Neural crest cell (in vitro differentiated cells): ENCODE data around the gene UFSP1. TPM values are rescaled to one million over a fixed set of nuclear protein-coding genes. Genes with fewer than 3 reads are reported as not detected.

ENCODE experiments used
- DNase-seq: peaks from one replicate; pipeline ENCODE4 v3.0.0; 2021; ENCODE audit warnings: low read depth, mixed read lengths, low spot score
- H3K27ac Mint-ChIP-seq: one replicate; pipeline ENCODE4 v1.8.0; 2021; ENCODE audit warnings: mild to moderate bottlenecking, mixed read lengths; ENCODE audit not compliant: unreplicated experiment
- H3K27me3 Mint-ChIP-seq: 2 replicates; pipeline ENCODE4 v1.8.0; 2021; ENCODE audit warnings: low read depth, mild to moderate bottlenecking, mixed read lengths
- H3K36me3 Mint-ChIP-seq: 2 replicates; pipeline ENCODE4 v1.8.0; 2021; ENCODE audit warnings: low read depth, mild to moderate bottlenecking, mixed read lengths
- H3K4me1 Mint-ChIP-seq: 2 replicates; pipeline ENCODE4 v1.8.0; 2021; ENCODE audit warnings: mixed read lengths
- H3K4me3 Mint-ChIP-seq: one replicate; pipeline ENCODE4 v1.8.0; 2021; ENCODE audit warnings: mild to moderate bottlenecking, mixed read lengths
- H3K9me3 Mint-ChIP-seq: 2 replicates; pipeline ENCODE4 v1.8.0; 2021; ENCODE audit warnings: mixed read lengths
- CTCF ChIP-seq: fragments of 200-600 bp; sonication (generic); conservative IDR thresholded peaks from 2 replicates; pipeline ENCODE4 v1.5.0; 2021; ENCODE audit warnings: antibody characterized with exemption, mild to moderate bottlenecking
- total RNA-seq: library from RNA; stranded (reverse); gene quantifications from 2 replicates; pipeline ENCODE4 v1.2.1, GENCODE V29; 2021

The UFSP1 gene
- total RNA-seq, 1 donor from 2014 or later = 4.6 TPM

- Mint-ChIP-seq H3K27ac (no peak overlapping the region), H3K4me3 (peak overlapping the region; percentile 90), H3K4me1 (peaks cover 44% of the 10 kb centered on the region), H3K9me3 (no peaks in the 10 kb centered on the region), H3K36me3 (peaks cover 28% of the 10 kb centered on the region), H3K27me3 (peaks cover 16% of the 10 kb centered on the region)
- no peak for TF ChIP-seq CTCF
- no peak for DNase-seq
Measured at GRCh38 chr7:100887516-100888290, 1.8 kb downstream of the UFSP1 start.

- Mint-ChIP-seq H3K4me3 (peak overlapping the region; percentile 90), H3K27me3 (peaks cover 13% of the 10 kb centered on the region), H3K4me1 (peaks cover 42% of the 10 kb centered on the region), H3K9me3 (no peaks in the 10 kb centered on the region), H3K36me3 (peaks cover 28% of the 10 kb centered on the region), H3K27ac (no peak overlapping the region)
- no peak for TF ChIP-seq CTCF
- no peak for DNase-seq
Measured at GRCh38 chr7:100886936-100887515, 2.5 kb downstream of the UFSP1 start.

DNA sequence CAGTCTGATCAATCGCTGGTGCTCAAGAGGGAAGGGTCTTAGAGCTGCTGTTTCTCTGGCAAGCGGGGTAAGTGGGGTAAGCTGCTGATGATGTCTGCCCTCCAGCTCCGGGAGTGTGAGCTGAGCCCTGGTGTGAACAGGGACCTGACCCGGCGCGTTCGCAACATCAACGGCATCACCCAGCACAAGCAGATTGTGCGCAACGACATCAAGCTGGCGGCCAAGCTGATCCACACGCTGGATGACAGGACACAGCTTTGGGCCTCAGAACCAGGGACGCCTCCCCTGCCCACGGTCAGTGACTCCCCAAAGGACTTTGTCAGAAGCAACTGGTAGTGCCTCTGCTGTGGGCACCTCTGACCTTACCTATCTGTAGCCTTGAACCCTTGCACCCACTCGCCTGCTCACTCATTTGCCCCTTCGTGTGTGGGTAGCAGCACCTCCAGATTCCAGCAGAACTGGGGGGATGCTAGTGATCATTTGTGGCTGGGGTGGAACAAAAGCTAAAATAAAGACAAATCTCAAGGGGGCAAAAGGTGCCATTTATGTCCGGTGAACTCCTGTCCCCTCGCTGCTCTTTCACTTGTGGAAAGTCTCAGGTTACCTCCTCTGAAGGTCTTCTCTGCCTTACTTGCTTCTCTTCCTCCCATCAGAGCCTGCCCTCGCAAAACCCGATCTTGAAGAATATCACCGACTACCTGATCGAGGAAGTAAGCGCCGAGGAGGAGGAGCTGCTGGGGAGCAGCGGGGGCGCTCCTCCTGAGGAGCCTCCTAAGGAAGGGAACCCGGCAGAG is 3.2 kb downstream of the UFSP1 start:
- Mint-ChIP-seq H3K4me1 (peaks cover 35% of the 10 kb centered on the region), H3K36me3 (peaks cover 28% of the 10 kb centered on the region), H3K27me3 (peaks cover 6% of the 10 kb centered on the region), H3K9me3 (no peaks in the 10 kb centered on the region), H3K27ac (no peak overlapping the region), H3K4me3 (peak overlapping the region; percentile 90)
- no peak for TF ChIP-seq CTCF
- DNase-seq = no peak

DNA sequence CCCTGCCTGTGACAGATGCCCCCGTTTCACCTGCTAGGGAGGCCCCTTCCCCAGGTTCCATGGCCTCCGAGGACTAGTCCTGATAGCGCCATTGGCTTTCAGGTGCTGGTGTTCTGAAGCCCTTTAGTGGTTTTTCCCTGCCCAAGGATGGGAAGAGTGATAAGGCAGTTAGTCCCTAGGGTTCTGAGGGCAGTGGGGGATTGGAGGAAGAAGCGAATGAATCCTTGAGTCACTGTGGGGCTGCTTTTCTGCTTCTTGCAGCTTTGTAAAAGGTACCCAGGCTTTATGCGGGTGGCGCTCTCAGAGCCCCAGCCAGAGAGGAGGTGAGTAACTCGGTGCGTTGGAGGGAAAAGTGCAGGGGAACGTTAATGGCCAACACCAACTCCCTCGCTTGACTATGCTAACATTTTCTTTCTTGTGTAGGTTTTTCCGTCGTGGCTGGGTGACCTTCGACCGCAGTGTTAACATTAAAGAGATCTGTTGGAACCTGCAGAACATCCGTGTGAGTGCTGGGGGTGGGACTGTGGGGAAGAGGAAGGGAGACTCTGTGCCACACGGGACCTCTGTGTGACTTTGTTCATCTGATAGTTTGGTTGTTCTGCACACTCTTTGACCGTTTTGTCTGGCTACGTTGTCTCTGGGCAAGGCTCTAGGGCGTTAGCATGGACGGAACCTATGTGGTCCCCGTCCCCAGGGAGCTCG is 3.9 kb downstream of the UFSP1 start:
- Mint-ChIP-seq H3K36me3 (peaks cover 30% of the 10 kb centered on the region), H3K4me1 (peaks cover 32% of the 10 kb centered on the region), H3K27me3 (peaks cover 5% of the 10 kb centered on the region), H3K9me3 (no peaks in the 10 kb centered on the region), H3K4me3 (peak overlapping the region; percentile 69), H3K27ac (no peak overlapping the region)
- no peak for TF ChIP-seq CTCF
- no peak for DNase-seq

DNA sequence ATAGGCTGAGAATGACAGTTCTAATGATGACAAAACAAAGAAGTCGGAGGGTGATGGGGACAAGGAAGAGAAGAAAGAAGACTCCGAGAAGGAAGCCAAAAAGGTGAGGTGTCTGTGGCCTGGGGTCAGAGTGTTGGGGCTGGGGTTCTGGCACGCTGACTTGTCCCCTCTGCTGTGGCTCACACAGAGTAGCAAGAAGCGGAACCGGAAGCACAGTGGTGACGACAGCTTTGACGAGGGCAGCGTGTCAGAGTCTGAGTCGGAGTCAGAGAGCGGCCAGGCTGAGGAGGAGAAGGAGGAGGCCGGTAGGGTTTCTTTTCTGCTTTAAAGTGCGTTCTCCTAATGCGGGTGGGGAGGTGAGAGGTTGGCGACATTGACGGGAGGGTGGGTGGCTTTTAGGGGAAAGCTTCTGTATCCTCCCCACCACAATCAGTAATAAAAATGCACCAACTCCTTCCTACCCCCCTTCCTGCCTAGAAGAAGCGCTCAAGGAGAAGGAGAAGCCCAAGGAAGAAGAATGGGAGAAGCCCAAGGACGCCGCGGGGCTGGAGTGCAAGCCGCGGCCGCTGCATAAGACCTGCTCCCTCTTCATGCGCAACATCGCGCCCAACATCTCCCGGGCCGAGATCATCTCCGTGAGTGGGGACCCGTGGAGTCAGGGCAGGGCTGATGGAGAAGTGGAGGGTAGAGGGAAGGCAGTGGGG is 4.6 kb downstream of the UFSP1 start:
- TF ChIP-seq CTCF = no peak
- peak overlapping the region; percentile 95 for H3K27ac Mint-ChIP-seq

More for the DNA sequence above, 4.6 kb downstream of the UFSP1 start:
- Mint-ChIP-seq H3K36me3 (peaks cover 34% of the 10 kb centered on the region), H3K9me3 (no peaks in the 10 kb centered on the region), H3K27me3 (peaks cover 5% of the 10 kb centered on the region), H3K4me1 (peaks cover 27% of the 10 kb centered on the region), H3K4me3 (peak overlapping the region; percentile 70)
- no peak for DNase-seq
